NCI-H2081 (cell line): ENCODE results near the gene GFRAL.

Experiments
- DNase-seq, 2 experiments: peaks; one replicate each; lab custom pipeline; 2025; lab: John Stamatoyannopoulos, UW

The GFRAL gene

DNA sequence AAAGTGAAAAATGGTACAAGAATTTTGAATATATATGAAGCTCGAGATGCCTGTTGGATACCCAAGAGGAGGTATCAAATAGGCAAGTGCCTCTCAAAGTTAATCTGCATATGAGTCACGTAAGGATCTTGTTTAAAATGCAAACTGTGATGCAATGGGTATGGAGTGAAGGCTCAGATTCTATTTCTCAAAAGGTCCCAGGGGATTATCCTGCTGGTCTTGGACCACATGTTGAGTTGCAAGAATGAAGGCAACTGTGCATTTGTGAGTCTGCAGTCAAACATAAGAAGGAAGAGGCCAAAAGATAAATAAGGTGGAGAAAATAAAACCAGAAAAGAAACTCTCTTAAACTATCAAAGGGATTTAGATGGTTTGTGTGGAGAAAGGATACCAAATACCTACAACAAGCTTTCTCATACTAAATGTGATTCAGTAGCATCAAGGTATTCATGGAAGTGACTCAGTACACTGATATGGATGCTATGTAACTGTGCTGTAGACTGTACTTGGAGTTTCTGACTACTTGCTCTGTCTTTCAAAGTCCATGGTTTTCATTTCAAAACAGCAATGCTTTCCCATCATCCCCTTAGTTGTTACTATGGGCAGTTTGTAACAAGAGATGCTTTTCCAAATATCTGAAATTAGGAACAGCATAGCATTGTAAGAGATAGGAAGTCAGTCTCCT, 106.3 kb downstream of the GFRAL start:
- no peak for DNase-seq

- DNase-seq, result no peak
These were observed 109.9 kb downstream of the GFRAL start for GRCh38 chr6:55437141-55437540.

DNA sequence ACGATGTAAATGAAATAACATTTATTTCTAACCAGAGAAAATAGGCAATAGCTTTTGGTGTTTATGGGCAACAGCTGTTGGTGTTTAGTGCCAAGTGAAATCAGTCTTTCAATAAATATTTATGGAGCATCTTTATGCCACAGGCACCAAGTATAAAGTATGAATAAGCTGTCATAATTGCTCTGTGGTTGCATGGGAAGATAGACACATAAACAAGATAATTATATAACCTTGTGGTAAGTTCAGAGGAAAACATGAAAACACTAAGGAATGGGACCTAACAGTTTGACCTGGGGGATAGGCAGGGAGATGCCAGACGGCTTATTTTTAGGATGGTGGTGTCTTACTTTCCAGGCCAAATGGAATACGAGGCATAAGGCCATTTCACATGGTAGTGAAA, 110.9 kb downstream of the GFRAL start:
- DNase-seq, result no peak

DNA sequence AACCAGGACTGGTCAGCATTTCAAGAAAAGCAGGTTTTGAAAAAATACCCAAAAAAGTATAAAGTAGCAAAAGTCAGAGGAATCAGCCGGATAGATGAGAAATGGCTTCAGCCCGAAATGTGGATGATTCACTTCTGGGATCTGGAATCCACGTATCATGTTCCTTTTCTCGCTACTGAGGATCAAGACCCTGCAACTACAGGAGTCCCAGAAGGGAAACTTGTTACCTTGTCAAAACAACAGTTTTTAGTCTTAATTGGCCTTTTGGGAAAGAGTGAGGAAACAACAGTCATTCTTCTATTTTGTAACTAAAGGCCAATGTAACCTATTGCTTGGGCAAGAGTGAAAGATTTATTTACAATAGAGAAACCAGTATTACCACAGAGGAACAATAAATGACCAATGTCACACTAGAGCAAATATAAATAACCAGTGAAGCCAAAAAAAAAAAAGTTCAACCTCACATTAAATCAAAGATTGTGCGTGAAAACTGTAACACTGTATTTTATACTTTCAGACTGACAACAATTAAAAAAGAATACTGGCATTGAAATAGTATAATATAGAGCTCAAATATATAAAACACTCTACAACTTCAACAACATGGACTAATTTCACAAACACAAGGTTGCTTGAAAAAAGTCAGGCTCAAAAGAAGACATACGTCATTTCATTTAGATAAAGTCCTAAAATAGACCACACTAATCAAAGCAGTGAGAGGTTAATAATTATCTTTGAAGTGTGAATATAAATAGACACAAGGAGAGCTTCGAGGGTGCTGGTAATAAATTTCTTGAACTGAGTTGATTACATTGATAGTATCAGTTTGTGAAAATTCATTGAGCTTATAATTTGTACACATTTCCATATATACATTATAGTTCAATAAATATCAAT, 116.2 kb downstream of the GFRAL start:
- DNase-seq, result no peak

DNA sequence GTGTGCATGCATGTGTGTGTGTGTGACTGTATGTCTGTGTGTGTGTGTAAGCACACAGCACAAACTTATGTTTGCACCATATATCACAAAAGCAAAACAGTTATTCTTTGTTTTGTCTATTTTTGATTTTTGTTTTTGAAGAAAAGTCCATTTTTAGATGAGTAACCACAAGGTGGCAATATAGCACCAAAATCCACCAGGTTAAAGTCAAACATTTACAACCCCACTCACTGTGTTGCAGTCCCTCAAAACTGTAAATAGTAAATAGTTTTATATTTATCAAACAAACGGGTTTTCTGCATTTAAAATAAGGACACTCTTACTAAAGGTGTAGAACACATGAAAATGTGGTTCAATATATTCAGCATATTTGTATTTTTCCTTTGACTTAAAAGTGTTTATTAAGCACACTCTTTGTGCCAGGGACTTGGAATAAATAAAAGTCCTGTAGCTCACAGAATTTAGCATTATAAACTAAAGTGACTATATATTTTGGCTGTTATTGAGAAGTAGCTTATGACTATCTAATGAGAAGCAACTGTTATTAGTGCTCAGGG, 118.5 kb downstream of the GFRAL start:
- DNase-seq, result peak; percentile 24 to 25

GRCh38 chr6:55447891-55448290, 120.6 kb downstream of the GFRAL start:
- DNase-seq, result no peak

GRCh38 chr6:55448451-55448850, 121.2 kb downstream of the GFRAL start:
- DNase-seq, result no peak

DNA sequence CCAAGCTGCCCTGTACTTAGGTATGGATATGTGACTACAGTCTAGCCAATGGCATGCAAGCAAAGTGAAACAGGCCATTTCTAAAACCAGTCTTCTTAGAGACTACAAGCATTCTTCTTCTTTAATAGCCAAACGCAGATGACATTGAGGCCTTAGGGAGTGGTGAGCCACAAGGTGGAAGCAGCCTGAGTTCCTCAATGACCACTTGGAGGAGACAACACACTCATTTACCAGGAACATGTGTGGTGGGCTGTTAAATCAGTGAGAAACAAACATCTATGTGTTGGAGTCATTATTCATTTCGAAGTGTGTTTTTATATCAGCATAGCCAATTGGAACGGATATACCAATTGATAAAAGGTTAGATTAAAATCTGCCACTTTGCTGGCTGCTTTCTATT, 122.0 kb downstream of the GFRAL start:
- peak in 1 of 2 experiments; percentile 4 for DNase-seq

DNA sequence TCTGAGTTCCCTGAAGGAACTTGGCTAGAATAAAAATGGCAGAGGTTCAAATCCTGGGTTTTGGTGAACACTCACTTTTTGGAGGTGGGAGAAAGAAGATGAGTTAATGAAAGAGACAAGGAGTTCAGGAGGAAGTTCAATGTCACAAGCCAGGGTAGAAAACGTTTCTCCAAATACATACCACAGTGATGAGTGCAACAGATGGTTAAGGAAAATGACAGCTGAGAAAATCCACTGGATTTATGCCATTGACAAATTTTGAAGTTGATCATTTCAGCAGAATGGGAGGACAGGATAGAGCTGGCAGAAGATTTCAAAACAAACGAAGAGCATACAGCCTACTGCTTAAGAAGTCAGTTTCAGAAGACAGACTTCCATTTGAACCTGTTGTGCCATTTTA, 122.7 kb downstream of the GFRAL start:
- no peak for DNase-seq
